ENCODE data around the gene HOXD10. TPM values are rescaled to one million over a fixed set of nuclear protein-coding genes. Genes with fewer than 3 reads are reported as not detected.

Gene HOXD10
- total RNA-seq, 5 donors from 2014 or later (not counting 1 experiment from before 2014, with no cell fraction given): not detected

- 80% methylated on average over 5 of the region's 5 CpGs for WGBS (ENCODE audit: insufficient coverage)
- ATAC-seq (replicated peaks in 1 of 4): no peak
- Mint-ChIP-seq H3K36me3 (no peaks in the 10 kb centered on the region), H3K9me3 (peaks cover 0 to under 1% (median 0%) of the 10 kb centered on the region in 3 donors), H3K4me3 (no peak overlapping the region), H3K27ac (no peak overlapping the region), H3K4me1 (peaks cover 3 to 17% (median 7%) of the 10 kb centered on the region in 3 donors), H3K27me3 (peaks cover 72 to 91% of the 10 kb centered on the region in 2 donors)
- ChIA-PET POLR2A (interaction anchor here in 1 of 2 donors (0.7 kb wide), 1 partner anchor 158 kb away, joined by 7 read pairs; no protein-coding TSS in a partner anchor), CTCF (interaction anchor here (0.5 to 0.6 kb wide), 2 partner anchors 17 to 29 kb away, joined by 3 read pairs; no protein-coding TSS in a partner anchor)
- H3K27me3 ChIP-seq (replicated peaks in 1 of 2; ENCODE audit: control insufficient read depth in 2 of 2, extremely low read depth in 1 of 2, insufficient read depth in 2 of 2, low read length in 1 of 2): peaks cover 41 to 63% of the 10 kb centered on the region in 2 experiments
- no peak overlapping the region for H3K4me3 ChIP-seq (ENCODE audit: control insufficient read depth in 1 of 2, extremely low read depth in 1 of 2, low read length in 1 of 2)
- H3K9me3 ChIP-seq: no peaks in the 10 kb centered on the region
- peaks cover 2 to 18% of the 10 kb centered on the region in 2 experiments for H3K4me1 ChIP-seq (ENCODE audit: control insufficient read depth in 1 of 2, extremely low read depth in 1 of 2, insufficient read depth in 2 of 2, low read length in 2 of 2)
- H3K27ac ChIP-seq (ENCODE audit: low read length): no peak overlapping the region
- no peak for DNase-seq
- no peaks in the 10 kb centered on the region for H3K36me3 ChIP-seq (ENCODE audit: control insufficient read depth in 2 of 2, extremely low read depth in 1 of 2, insufficient read depth in 1 of 2, low read length in 1 of 2)
Measured at GRCh38 chr2:176169181-176169580, 52.6 kb downstream of the HOXD10 start.

Other genes with a start within 250 kb of the HOXD10 start
- gene LNPK, start 114.5 kb upstream of the HOXD10 start, total RNA-seq: 10 to 100 TPM; 19.2 to 28.2 (median 22.1) TPM
- gene EVX2, start 32.8 kb upstream of the HOXD10 start, total RNA-seq: not detected
- not detected for gene HOXD13, start 24.1 kb upstream of the HOXD10 start, total RNA-seq
- gene HOXD12, start 17.0 kb upstream of the HOXD10 start, total RNA-seq: not detected
- gene HOXD11, start 9.5 kb upstream of the HOXD10 start, total RNA-seq: not detected
- gene HOXD9, start 5.9 kb downstream of the HOXD10 start, total RNA-seq: under 1 TPM in 2 of 5 donors, not detected in 3; 0.13 to 0.15 TPM
- not detected for gene HOXD8, start 12.9 kb downstream of the HOXD10 start, total RNA-seq
- not detected for gene HOXD4, start 34.8 kb downstream of the HOXD10 start, total RNA-seq
- gene HOXD3, start 40.5 kb downstream of the HOXD10 start, total RNA-seq: under 1 TPM in 1 of 5 donors, not detected in 4; 0.44 TPM
- gene HOXD1, start 71.9 kb downstream of the HOXD10 start, total RNA-seq: not detected
- gene MTX2, start 152.7 kb downstream of the HOXD10 start, total RNA-seq: 1 to 10 TPM; 6.6 to 9.9 (median 9.4) TPM

All from T-cell (primary cell).